Measurements from ENCODE around the gene PNMA8A. TPM values are rescaled to one million over a fixed set of nuclear protein-coding genes. Genes with fewer than 3 reads are reported as not detected.
A peak's percentile ranks its signal among the peaks of the same experiment; 100 is the strongest.
"Not testable (repeated sequence)": the region's sequence is repeated elsewhere in the genome, so short reads cannot be mapped to it uniquely, and the experiment has no call there.

Gene PNMA8A
- total RNA-seq, 1 donor from 2014 or later, result 7.6 TPM

DNA sequence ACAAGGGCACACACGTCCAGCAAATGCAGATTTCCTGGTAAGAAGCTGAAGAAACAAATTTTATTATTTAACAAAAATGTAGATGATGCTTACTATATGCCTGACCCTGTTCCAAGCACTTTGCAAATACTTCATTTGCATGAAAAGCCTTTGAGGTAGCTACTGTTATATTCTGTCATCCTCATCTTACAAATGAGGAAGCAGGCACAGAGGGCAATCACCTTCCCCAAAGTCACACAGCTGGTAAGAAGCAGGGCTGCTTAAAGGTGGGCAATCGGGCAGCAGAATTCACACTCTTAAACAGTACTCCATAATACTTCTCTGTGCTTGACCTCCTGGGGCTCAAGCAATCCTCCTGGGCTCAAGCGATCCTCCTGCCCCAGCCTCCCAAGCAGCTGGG lies 24.4 kb downstream of the PNMA8A start:
- no peak for DNase-seq (ENCODE audit: missing footprints)
- no peak for ATAC-seq
- intact Hi-C loops (cut with DNase I), result no loop called here

DNA sequence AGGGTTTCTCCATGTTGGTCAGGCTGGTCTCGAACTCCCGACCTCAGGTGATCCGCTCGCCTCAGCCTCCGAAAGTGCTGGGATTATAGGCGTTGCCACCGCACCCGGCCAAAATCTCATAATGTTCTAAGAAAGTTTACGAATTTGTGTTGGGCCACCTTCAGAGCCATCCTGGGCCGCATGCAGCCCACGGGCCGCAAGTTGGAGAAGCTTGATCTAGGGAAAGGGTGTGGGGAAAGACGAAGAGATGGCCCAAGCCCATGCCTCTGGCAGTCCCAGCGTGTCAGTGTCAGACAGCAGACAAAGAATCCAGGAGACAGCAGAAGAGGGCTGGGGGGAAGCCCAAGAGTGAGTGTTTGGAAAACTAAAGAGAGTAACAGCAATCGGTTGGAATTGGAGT lies 25.3 kb downstream of the PNMA8A start:
- intact Hi-C loops (cut with DNase I), result no loop called here
- ATAC-seq (no peak), DNase-seq (ENCODE audit: missing footprints) (no peak)

DNA sequence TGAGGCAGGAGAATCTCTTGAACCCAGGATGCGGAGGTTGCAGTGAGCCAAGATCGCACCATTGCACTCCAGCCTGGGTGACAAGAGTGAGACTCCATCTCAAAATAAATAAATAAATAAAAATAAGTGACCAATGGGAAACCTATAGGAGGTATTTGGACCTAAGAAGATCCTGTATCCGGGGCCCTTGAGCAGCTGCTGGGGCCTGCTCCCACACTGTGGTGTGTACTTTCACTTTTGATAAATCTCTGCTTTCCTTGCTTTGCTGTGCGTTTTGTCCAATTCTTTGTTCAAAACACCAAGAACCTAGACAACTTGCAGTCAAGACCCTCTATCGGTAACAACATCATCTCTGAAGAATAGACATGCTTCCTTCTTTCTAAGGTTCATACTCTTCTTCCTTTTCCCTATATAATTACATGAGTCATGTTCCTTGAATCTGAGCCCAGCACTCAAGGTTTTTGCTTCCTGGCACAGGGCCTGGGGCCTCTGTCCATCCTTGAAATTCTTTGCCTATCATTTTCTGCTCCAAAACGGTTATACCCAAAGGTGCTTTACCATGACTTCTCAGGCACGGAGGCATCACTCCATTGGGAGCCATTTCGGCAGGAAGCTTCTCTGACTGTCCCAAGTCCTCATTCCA lies 28.4 kb downstream of the PNMA8A start:
- ATAC-seq (peak; percentile 38), DNase-seq (ENCODE audit: missing footprints) (no peak)
- intact Hi-C loops (cut with DNase I), result no loop called here

DNA sequence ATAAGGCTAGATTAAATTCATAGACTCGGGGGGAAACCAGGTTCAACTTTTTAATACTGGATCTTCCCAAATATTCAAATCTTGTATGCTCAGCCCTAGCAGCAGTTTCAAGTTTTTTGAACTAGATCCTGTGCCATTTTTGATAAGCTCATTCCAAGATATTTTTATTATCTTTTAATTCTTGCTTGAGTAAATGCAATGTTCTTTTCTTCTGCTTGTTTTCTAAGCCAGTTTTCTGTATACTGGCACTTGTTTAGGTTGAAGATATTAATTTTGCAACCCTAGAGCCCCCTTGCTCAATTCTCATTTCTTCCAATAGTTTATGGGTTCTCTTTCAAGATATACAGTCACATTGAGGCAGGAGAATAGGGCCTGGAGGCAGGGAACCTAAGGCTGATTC lies 29.5 kb downstream of the PNMA8A start:
- intact Hi-C loops (cut with DNase I), result no loop called here
- DNase-seq (ENCODE audit: missing footprints), result no peak
- ATAC-seq, result peak; percentile 56

DNA sequence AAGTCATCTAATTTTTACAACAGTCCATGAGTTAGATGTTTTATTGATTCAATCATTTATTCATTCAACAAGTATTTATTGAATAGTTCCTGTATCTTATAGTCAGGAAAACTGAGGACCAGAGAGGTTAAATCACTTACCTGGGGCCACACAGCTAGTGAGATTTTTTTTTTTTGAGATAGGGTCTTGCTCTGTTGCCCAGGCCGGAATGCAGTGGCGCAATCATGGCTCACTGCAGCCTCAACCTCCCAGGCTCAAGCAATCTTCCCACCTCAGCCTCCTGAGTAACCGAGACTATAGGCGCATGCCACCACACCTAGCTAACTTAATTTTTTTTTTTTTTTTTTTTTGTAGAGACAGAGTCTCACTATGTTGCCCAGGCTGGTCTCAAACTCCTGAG lies 35.7 kb downstream of the PNMA8A start:
- ATAC-seq; intact Hi-C loops (cut with DNase I); DNase-seq (ENCODE audit: missing footprints): not testable (repeated sequence)

DNA sequence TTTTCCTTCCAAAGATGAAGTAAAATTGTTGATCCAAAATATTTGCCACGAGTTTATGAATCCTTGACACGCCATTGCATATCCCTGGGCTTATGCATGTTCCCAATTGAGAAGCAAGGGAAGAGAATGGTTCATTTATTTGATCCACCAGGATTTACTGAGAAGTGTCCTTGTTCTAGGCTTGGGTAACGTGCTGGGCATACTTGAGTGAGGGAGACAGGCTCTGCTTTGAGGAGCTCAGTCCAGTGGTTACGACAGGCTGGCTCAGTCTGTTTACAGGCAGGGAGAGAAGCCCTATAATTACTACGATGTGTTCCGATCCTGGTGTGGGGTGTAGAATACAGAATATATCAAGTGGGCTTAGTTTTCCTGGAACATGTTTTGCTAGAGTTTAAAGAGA lies 36.4 kb downstream of the PNMA8A start:
- intact Hi-C loops (cut with DNase I), result no loop called here
- ATAC-seq, result no peak
- DNase-seq (ENCODE audit: missing footprints), result no peak

DNA sequence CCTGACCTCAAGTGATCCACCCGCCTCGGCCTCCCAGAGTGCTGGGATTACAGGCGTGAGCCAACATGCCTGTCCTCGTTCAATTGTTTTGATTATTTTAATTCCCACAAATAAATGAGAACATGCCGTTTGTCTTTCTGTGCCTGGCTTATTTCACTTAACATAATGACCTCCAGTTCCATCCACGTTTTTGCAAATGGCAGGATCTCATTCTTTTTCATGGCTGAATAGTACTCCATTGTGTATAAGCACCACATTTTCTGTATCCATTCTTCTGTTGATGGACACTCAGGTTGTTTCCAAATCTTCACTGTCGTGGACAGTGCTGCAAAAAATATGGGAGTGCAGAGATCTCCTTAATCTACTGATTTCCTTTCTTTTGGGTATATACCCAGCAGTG lies 37.9 kb downstream of the PNMA8A start:
- ATAC-seq; DNase-seq (ENCODE audit: missing footprints); intact Hi-C loops (cut with DNase I): not testable (repeated sequence)

DNA sequence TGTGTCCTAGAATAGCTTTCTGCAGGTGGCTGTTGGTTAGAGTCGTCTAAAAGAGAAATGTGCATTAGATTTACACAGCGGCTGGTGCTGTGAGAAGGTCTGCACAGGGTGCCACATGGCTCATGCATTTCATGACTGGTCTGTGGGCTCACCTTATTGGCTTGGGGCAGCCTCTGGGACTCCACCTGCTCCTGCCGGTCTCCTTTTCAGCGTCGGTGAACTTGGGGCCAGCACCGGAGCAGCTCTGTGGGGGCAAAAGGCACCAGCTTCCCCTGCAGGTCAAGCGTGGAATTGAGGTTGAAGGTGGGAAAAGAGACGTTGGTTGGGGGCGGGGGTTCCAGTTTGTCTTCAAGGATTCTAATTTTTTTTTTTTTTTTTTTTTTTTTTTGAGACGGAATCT lies 39.5 kb downstream of the PNMA8A start:
- intact Hi-C loops (cut with DNase I), result no loop called here
- DNase-seq (ENCODE audit: missing footprints), result no peak
- ATAC-seq, result no peak

DNA sequence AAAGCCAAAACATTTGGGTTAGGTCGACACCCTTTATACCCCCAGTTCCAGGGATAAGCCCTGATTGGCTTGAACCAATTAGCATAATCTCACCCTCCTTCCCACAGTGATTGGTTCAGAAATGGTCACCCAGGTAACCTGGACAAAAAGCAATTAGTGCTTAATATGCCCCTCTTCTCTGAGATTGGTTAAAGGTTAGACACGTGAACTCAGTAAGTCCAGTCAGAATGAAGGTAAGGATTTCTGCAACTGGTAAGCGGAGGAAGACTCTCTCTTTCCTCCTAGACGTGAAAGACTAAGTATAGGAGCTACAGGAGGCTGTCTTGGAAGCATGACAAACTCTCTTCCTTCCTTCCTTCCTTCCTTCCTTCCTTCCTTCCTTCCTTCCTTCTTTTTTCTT lies 41.4 kb downstream of the PNMA8A start:
- no peak for DNase-seq (ENCODE audit: missing footprints)
- intact Hi-C loops (cut with DNase I), result no loop called here
- ATAC-seq, result no peak

DNA sequence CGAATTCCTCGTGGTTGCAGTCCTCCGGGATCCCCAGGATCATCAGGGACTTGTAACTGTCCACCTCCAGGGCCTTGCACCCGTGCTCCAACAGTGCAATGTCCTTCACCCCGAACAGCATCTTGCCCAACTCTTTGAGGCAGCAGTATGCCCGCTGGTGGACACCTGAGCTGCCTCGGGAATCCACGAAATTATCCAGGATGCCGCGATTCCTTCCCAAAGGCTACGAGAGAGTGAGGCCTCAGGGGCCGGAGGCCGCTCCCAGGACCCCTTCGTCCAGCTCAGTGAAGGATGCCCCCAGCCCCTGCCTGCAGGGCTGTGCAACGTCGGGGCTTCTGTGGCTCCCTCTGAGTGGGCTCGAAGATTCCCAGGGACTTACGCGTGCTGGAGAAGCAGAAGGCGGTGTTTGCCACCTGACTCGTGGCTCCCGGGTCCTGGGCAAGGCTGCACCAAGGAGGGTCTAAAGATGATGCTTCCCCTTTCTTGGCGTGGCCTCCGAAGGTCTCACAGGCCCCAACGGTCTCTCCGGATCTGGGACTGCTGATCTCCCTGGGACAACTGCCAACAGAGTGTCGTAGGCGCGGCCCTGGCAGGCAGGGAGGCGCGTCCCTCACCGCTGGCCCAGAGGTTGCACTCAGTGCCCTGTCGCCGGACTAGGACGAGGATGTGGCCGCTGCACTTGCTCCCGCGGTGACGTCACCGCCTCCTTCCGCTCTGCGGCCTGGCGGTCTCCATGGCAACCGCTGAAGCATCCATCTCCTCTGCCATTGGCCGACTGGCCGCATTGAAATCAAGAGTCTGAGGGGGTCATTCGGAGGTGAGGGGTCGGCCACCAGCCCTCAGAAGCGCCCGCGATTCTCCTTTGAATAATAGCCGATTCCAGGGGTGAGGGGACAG lies 42.9 kb downstream of the PNMA8A start, which contains the start of gene PNMA8C:
Gene PNMA8C (minus strand): TSS at position 698 of the 897 bp plus-strand sequence. CDS start 577 bp downstream, at position 121.
- DNase-seq (ENCODE audit: missing footprints), result peak; percentile 84
- peak; percentile 71 for ATAC-seq
- intact Hi-C loops (cut with DNase I), result no loop called here

DNA sequence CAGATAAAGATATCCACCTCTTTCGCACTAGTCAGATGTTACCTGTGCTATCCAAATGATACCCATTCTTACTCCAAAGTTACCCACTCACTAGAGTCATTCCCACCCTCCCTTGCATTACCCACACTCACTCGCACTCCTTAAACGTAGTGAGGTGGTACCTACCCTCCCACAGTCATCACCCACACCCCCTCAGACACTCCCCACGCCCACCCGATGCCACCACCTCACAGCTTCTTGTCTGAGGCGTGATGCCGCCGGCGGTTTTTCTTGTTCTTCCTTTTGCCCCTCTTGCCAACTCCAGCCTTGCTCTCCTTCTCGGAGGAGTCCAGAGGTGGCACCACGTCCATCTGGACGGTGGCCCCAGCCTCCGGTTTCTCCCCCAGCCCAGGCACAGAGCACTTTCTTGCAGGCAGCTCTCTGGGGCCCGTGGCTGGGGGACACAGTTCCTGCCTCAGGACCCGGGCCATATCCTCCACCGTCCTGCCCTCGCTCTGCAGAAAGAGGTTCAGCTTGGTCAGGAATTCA lies 43.8 kb downstream of the PNMA8A start:
- no peak for ATAC-seq
- no peak for DNase-seq (ENCODE audit: missing footprints)
- intact Hi-C loops (cut with DNase I), result no loop called here

DNA sequence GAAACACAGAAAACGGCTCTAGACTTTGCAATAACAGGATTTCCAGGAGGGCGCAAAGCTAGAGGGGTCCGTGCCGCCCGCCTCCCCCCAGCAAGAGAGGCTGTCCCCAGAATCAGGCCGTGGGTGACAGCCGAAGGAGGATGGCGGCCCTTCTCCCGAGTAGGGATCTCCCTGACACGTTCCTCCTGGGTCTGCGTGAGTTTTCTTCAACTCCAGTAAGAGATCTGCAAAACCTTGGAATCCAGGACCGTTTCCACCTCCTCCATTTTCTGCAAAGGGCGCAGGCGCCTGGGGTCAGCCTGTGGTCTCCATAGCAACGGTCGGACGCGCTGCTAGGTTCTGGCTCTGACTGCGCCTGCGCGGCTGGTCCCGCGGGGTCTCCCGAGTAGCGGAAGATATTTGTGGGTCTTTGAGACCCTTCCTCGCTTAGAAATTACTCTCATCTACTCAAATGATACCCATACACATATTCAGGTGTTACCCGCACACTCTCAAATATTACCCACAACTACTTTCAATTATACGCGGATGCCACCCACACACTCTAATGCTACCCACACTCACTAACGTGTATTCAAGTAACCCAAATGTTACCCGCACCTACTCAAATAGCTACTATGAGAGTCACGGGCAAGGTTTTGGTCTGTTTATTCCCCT lies 44.7 kb downstream of the PNMA8A start:
- ATAC-seq, result peak; percentile 83
- intact Hi-C loops (cut with DNase I), result no loop called here
- DNase-seq (ENCODE audit: missing footprints), result peak; percentile 87

DNA sequence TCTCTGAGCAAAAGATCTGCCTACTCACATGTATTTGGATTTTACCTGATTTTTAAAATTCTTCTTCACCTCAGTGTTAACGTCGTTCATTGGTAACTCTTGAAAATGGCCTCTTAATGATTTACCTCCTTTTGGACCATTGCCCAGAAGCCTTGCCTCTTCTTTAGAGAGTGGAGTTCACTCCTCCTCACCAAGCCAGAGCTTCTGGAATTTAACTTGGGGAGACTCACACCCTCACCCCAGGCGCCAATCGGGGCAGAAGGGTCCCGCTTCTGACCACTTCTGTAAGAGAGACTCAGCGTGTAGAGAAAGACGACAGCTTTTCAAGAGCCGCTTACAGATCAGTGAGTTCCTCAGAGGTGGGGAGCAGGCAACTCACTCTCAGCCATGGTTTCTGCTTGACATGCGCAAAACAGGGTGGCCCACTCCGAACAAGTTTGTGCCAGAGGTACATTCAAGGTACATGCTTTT lies 45.3 kb downstream of the PNMA8A start:
- DNase-seq (ENCODE audit: missing footprints) (no peak), ATAC-seq (no peak)
- intact Hi-C loops (cut with DNase I), result no loop called here

DNA sequence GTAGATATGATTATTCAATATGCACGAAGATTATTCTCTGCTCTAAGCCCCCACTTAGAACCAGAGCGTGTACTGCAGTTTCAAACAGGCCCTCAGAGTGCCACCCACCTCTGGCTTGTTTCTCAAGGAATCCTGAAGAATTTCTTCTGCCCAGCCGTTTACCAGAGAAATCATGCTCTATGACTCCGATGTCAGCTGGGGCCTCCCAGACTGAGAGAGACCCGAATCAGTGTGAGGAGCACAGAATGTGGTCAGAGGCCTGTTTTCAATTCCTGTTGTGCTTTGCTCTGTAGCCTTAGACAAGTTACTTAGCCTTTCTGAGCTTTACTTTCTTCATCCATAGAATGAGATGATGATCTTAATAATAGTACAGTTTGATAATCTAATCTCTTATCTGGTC lies 48.2 kb downstream of the PNMA8A start:
- ATAC-seq, result no peak
- no peak for DNase-seq (ENCODE audit: missing footprints)
- intact Hi-C loops (cut with DNase I), result no loop called here

DNA sequence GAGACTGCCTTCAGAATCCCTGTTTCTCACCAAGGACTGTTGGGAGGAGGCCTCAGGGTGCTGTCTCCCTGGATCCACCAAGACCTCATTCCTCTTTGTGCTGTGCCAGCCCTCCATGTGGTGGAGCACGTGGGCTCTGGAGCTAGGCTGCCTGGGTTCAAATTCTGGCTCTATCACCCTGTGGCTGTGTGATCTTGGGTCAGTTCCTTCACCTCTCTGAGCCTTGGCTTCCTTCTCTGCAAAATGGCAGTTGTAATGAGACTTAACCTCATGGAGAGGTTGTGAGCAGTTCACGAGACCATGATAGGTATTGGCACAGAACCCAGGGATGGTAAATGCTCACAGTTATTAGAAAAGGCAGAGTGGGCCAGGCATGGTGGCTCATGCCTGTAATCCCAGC lies 49.0 kb downstream of the PNMA8A start:
- no peak for DNase-seq (ENCODE audit: missing footprints)
- ATAC-seq, result no peak
- intact Hi-C loops (cut with DNase I), result no loop called here

DNA sequence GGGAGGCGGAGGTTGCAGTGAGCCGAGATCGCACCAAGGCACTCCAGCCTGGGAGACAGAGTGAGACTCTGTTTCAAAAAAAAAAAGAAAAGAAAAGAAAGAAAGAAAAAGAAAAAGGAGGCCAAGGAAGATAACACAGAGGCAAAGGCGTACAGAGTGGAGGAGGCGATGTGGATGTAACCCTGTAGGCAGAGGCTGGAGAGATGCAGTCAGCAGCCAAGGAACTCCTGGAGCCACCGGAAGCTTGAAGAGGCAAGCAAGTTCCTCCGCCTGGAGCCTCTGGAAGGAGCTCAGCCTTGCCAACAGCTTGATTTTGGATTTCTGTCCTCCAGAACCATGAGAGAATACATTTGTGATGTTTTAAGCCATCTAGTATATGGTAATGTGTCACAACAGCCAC lies 51.3 kb downstream of the PNMA8A start:
- DNase-seq (ENCODE audit: missing footprints), result no peak
- intact Hi-C loops (cut with DNase I), result no loop called here
- ATAC-seq, result no peak

Measured in Right ventricle myocardium inferior (tissue), 1 donor.